Mucosa of stomach (tissue), 1 donor: ENCODE measurements around the gene NSL1.
"Not testable (repeated sequence)": the region's sequence is repeated elsewhere in the genome, so short reads cannot be mapped to it uniquely, and the experiment has no call there.

ENCODE experiments used
- H3K27me3 ChIP-seq: one replicate; pipeline ENCODE4 v1.7.0; 2013; ENCODE audit warnings: mild to moderate bottlenecking, low read length; ENCODE audit not compliant: control insufficient read depth, insufficient read depth
- H3K36me3 ChIP-seq: one replicate; pipeline ENCODE4 v1.7.0; 2013; ENCODE audit warnings: low read length; ENCODE audit not compliant: control insufficient read depth, insufficient read depth
- H3K4me1 ChIP-seq: one replicate; pipeline ENCODE4 v1.7.0; 2013; ENCODE audit warnings: mild to moderate bottlenecking, low read length; ENCODE audit not compliant: control insufficient read depth, insufficient read depth
- H3K4me3 ChIP-seq: one replicate; pipeline ENCODE4 v1.7.0; 2013; ENCODE audit warnings: low read length
- H3K9ac ChIP-seq: one replicate; pipeline ENCODE4 v1.7.0; 2013; ENCODE audit warnings: mild to moderate bottlenecking, low read length, moderate library complexity
- H3K9me3 ChIP-seq: one replicate; pipeline ENCODE4 v1.7.0; 2013; ENCODE audit warnings: mild to moderate bottlenecking, low read length, moderate library complexity; ENCODE audit not compliant: control insufficient read depth
- donor health status: Pancreatic carcinoma.

The NSL1 gene

DNA sequence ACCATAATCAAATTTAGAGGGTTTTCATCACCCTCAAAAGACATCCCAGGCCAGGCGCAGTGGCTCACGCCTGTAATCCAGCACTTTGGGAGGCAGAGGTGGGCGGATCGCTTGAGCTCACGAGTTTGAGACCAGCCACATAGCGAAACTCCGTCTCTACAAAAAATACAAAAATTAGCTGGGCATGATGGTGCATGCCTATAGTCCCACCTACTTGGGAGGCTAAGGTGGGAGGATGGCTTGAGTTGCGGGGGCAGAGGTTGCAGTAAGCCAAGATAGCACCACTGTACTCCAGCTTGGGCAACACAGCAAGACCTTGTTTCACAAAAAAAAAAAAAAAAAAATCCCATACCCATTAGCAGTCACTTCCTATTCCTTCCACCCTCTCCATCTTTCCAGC lies 58.5 kb downstream of the NSL1 start:
- Histone ChIP-seq H3K27me3 (no peaks in the 10 kb centered on the region), H3K4me1 (peaks cover 9% of the 10 kb centered on the region), H3K4me3 (no peak overlapping the region), H3K9ac (no peak overlapping the region), H3K36me3 (no peaks in the 10 kb centered on the region), H3K9me3 (no peaks in the 10 kb centered on the region)

DNA sequence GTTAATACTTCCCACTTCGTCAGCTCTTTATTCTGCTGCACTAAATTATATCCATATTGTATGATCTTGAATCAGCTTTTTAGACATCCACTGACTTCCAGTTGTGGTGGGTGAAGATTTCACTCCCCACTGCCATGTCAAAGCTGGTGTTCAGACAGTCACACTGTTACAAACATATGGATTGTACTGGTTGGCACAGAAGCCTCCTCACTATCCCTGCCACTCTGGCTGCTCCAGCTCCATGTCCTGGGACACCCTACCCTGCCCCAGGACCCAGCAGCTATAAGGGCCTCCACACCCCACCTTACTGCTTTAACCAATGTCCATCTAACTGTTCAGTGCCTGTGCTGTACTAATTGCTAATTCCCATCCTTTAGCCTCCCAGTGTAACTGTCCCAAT lies 59.9 kb downstream of the NSL1 start:
- H3K4me1 ChIP-seq, result peaks cover 9% of the 10 kb centered on the region
- no peaks in the 10 kb centered on the region for H3K36me3 ChIP-seq

DNA sequence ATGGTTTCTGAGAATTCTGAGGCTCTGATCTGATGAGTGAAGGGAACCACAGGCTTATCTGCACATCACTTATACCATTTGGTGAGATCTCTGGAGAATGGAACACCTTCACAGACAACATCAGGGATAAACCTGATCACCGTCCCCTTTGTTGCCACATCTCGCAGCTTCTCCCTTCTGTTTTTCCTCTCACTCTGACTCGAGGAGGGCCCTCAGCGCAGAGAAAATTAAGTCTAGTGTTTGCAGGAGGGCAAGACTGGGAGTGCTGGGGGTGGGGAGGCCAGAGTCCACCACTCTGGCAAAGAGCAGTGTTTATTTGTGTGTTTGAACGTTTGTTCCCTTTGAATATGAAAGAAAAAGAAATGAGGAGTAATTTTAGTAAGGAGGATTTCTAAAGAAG lies 63.0 kb downstream of the NSL1 start:
- no peaks in the 10 kb centered on the region for H3K27me3 ChIP-seq
- peaks cover 9% of the 10 kb centered on the region for H3K4me1 ChIP-seq
- H3K36me3 ChIP-seq, result no peaks in the 10 kb centered on the region
- H3K9me3 ChIP-seq, result no peaks in the 10 kb centered on the region
- H3K9ac ChIP-seq, result no peak overlapping the region
- no peak overlapping the region for H3K4me3 ChIP-seq

More for the DNA sequence above, 59.9 kb downstream of the NSL1 start:
- no peak overlapping the region for H3K9ac ChIP-seq
- H3K9me3 ChIP-seq, result no peaks in the 10 kb centered on the region
- no peaks in the 10 kb centered on the region for H3K27me3 ChIP-seq
- H3K4me3 ChIP-seq, result no peak overlapping the region

DNA sequence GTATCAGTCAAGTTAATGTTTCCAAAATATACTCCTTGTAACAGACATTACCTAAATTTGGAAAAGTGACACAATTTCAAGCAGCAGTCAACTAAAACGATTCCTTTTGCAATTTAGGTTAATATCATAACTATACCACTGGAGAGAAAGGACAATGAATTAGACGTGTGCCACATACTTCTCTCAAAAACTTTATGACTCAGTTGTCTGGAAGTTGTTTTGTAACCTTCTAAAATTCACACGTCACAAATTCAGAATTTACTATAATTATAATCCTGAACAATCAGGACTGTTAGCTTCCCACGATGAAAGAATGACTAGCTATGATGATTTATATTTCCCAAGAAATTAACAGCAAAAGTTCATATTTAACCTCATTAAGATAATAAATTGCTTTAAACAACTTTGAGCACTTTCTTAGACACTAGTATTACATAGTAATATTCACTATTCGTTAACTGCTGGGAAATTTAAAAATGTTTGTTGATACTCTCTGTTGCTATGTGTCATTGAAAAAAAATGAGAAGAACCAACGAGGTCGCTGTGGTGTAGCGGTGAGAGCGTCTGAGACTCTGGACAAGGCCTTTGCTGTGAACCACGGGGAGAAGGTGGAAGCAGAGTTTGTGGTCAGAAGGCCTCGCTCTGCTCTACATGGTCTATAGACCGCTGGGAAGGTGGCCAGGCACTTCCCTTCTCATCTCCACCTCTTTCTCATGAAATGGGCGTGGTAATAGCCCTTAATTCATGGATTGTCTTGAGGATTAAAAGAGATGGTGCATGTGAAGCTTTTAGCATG lies 64.0 kb downstream of the NSL1 start:
- Histone ChIP-seq H3K36me3 (no peaks in the 10 kb centered on the region), H3K9me3 (no peaks in the 10 kb centered on the region), H3K4me3 (no peak overlapping the region), H3K4me1 (peaks cover 9% of the 10 kb centered on the region), H3K9ac (no peak overlapping the region), H3K27me3 (no peaks in the 10 kb centered on the region)

GRCh38 chr1:212724679-212725078 lies 66.9 kb downstream of the NSL1 start:
- peaks cover 16% of the 10 kb centered on the region for H3K4me1 ChIP-seq
- H3K9me3 ChIP-seq, H3K27me3 ChIP-seq, H3K4me3 ChIP-seq, H3K36me3 ChIP-seq, H3K9ac ChIP-seq: not testable (repeated sequence)

- Histone ChIP-seq H3K36me3 (no peaks in the 10 kb centered on the region), H3K4me1 (peaks cover 8% of the 10 kb centered on the region), H3K9ac (no peak overlapping the region), H3K4me3 (no peak overlapping the region), H3K9me3 (no peaks in the 10 kb centered on the region), H3K27me3 (no peaks in the 10 kb centered on the region)
Observed at GRCh38 chr1:212722270-212722957, 69.2 kb downstream of the NSL1 start.

GRCh38 chr1:212721388-212722247 lies 70.0 kb downstream of the NSL1 start:
- Histone ChIP-seq H3K36me3 (no peaks in the 10 kb centered on the region), H3K4me3 (no peak overlapping the region), H3K9ac (no peak overlapping the region)

GRCh38 chr1:212719633-212720032 lies 71.9 kb downstream of the NSL1 start:
- H3K4me1 ChIP-seq, result peaks cover 8% of the 10 kb centered on the region
- H3K36me3 ChIP-seq, result no peaks in the 10 kb centered on the region
- H3K27me3 ChIP-seq, result no peaks in the 10 kb centered on the region
- H3K9ac ChIP-seq, result no peak overlapping the region
- H3K9me3 ChIP-seq, result no peaks in the 10 kb centered on the region
- H3K4me3 ChIP-seq, result no peak overlapping the region

More at GRCh38 chr1:212721388-212722247, 70.0 kb downstream of the NSL1 start:
- Histone ChIP-seq H3K27me3 (no peaks in the 10 kb centered on the region), H3K4me1 (peaks cover 8% of the 10 kb centered on the region), H3K9me3 (no peaks in the 10 kb centered on the region)

DNA sequence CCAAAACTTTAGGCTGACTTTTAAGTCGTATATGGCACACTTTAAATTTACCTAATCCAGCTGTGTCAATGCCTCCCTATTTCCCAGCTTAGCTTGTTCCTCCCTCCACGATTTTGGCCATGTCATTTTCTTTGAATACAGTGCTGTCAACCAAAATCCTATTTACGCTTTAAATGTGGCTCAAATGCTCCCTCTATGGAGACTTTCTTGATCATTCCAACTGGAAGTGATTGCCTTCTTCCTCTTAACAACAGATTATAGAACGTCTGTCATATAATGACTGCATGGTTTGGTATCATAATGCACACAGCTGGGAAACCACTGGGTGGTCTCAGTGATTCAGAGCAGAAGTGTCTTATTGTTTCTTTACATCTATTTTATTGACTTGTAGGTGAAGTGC lies 73.1 kb downstream of the NSL1 start:
- H3K9me3 ChIP-seq, result no peaks in the 10 kb centered on the region
- no peak overlapping the region for H3K4me3 ChIP-seq
- H3K4me1 ChIP-seq, result peaks cover 8% of the 10 kb centered on the region
- no peaks in the 10 kb centered on the region for H3K27me3 ChIP-seq
- no peaks in the 10 kb centered on the region for H3K36me3 ChIP-seq
- H3K9ac ChIP-seq, result no peak overlapping the region

DNA sequence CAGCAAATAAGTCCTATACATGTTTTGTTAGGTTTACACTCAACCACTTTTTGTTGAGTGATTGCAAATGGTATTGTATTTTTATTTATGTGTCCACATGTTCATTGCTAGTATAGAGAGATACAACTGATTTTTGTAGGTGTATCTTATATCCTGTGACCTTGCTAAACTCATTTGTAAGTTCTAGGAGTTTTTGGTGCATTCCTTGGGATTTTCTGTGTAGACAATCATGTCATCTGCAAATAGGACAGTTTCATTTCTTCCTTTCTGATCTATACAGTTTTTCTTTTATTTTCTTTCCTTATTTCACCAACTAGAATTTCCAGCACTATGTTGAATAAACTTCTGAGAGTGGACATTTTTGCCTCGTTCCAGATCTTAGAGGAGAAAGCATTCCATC lies 75.4 kb downstream of the NSL1 start:
- no peaks in the 10 kb centered on the region for H3K4me1 ChIP-seq
- H3K9me3 ChIP-seq, result no peaks in the 10 kb centered on the region
- H3K4me3 ChIP-seq, result no peak overlapping the region
- H3K27me3 ChIP-seq, result no peaks in the 10 kb centered on the region
- H3K36me3 ChIP-seq, result no peaks in the 10 kb centered on the region
- H3K9ac ChIP-seq, result no peak overlapping the region

- Histone ChIP-seq H3K4me1 (no peaks in the 10 kb centered on the region), H3K27me3 (no peaks in the 10 kb centered on the region), H3K4me3 (no peak overlapping the region), H3K9me3 (no peaks in the 10 kb centered on the region), H3K9ac (no peak overlapping the region), H3K36me3 (no peaks in the 10 kb centered on the region)
Observed at GRCh38 chr1:212713465-212714136, 78.0 kb downstream of the NSL1 start.
